GM18907 (cell line): ENCODE data around the gene KRT74.

ENCODE experiments used
- ATAC-seq: cut with Tn5 transposase; IDR thresholded peaks from one replicate; pipeline ENCODE4 v1.9.1; 2021; ENCODE audit warnings: mild to moderate bottlenecking, moderate library complexity; ENCODE audit not compliant: unreplicated experiment

KRT74 gene

GRCh38 chr12:52575948-52576347 is 2.3 kb upstream of the KRT74 start:
- ATAC-seq = no peak

GRCh38 chr12:52575256-52575655 is 1.6 kb upstream of the KRT74 start:
- no peak for ATAC-seq

DNA sequence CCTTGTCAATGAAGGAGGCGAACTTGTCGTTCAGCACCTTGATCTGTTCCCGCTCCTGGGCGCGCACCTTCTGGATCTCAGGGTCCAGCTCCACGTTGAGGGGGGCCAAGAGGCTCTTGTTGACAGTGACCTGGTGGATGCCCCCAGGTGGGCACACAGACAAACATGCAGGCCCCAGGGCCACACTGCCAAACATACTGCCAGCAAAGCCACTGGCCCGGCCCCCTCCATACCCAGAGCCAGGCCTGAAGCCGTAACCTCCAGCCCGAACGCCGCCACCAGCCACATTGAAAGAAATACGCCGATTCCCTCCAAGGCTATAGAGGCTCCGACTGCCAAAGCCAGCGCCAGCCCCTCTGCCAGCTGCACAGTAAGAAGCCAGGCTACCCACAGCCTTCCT is 337 bp downstream of the KRT74 start:
- no peak for ATAC-seq

GRCh38 chr12:52570511-52570910 is 3.1 kb downstream of the KRT74 start:
- no peak for ATAC-seq

DNA sequence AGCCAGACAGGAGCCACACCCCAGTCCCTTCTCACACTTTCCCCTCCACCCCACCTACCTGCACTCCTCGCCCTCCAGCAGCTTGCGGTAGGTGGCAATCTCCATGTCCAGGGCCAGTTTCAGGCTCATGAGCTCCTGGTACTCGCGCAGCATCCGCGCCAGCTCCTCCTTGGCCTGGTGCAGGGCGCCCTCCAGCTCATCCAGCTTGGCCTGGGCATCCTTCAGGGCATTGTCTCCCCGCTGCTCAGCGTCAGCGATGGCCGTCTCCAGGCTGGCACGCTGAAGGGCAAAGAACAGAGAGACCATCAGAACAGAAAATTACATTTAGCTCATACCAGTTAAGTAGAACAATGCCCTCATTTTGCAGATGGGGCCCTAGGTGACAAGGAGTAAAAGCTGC is 5.5 kb downstream of the KRT74 start:
- ATAC-seq = no peak

DNA sequence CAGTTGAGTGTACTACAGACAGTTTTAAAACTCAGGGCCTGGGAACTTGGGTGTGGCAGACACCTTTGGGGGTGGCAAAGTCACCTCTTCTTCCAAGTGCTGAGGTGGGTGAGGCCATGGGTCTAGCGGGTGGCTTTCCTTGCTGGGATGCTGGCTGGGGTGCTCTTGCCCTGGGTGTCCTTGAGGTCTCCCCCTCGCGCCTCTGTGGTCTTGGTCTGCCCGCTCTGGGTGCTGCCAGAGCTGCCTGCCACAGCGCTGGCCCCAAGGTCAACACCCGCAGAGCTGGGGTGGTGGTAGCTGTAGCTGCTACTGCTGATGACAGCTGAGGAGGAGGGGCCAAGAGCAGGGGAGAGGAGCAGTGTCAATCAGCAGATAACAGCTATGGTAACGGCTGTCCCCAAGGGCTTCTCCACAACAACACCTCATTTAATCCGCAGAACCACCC is 6.8 kb downstream of the KRT74 start:
- no peak for ATAC-seq

- ATAC-seq = no peak
These were observed 9.1 kb downstream of the KRT74 start for GRCh38 chr12:52564582-52564981.

GRCh38 chr12:52561880-52562449 is 11.7 kb downstream of the KRT74 start:
- no peak for ATAC-seq

DNA sequence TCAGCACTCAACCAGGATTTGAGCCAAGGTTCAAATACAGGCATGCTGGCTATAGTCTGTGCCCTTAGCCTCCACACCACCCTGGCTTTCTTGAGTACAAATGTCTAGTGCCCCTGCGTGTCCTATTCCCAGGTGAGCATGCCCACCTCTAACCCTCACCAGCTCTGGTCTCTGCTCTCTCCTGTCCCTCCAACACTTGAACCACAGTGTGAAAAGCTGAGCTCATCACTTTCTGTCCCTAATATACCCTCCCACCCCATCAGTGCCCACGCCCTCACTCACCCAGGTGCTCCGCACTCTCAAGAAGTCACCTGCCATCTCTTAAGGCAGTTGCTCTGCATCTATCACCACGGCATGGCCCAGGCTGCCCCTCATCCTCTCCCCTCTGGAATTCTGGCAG is 13.7 kb downstream of the KRT74 start:
- ATAC-seq = no peak

DNA sequence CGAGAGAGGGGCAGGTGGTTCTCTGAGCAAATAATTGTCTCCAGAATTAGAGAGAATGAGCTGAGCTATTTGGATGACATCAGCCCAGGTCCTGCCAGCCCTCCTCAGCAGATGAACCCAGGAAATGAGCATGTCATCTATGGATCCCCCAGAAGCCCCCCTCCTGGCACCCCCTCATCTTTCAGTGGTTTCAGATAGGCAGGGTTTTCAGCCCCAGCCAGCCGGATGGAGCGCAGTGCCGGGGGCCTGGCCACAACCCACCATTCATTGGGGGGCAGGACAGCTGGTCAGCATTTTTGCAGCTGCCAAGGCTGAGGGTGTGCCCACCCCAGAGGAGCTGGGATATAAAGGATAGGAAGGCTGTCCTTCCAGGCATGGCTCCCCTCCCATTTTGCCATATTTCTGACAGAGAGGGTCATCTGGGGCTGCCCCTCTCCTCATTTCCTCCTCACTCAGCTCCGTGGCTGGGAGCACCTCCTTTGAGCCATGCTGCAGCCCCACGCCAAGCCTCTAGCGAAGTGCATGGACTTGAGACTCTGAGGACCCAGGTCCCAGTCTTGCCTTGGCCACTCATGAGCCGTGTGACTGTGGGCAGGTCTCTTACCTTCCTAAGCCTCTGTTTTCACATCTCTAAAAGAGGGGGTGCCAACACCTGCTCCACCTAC is 14.7 kb downstream of the KRT74 start:
- no peak for ATAC-seq

DNA sequence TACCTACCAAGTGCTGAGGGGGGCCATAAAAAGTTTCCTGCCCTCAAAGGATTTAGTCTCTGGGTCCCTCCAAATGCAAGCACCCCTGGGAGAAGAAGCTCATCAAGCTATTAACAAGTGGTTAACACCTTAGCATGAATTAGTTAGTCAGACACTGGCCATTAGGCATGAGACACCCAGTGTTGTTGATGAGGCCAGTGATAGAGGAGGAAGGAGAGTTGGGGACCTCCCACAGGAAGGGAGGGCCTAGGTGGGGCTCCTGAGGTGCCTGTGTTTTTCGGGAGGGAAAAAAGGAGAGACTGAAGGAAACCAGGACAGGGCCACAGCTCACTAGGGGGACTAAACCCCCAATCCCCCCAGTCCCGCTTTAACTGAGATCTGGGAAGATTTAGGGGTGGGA is 16.2 kb downstream of the KRT74 start:
- no peak for ATAC-seq

DNA sequence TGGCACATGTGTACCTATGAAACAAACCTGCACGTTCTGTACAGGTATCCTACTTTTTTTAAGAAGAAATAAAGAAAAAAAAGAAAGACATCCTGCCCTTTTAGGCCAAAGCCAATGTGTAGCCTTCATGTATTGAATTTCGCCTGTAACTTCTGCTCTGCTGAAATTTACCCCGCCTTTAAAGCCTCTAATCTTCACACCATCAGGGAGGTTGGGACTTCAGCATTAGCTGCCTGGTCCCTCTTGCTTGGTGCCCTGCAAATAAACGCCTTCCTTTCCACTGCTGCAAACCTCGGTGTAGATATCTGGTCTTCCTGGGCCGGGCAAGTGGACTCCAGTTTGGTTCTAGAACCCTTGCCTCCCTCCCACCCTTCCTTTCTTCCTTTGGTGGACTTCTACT is 18.1 kb downstream of the KRT74 start:
- ATAC-seq = no peak

GRCh38 chr12:52552681-52553195 is 20.9 kb downstream of the KRT74 start, which contains the start of gene KRT71:
TSS of gene KRT71 (minus strand) at chr12:52553145. CDS start at chr12:52553077, 68 bp downstream.
- no peak for ATAC-seq

- ATAC-seq = no peak
These were observed 21.6 kb downstream of the KRT74 start for GRCh38 chr12:52552055-52552454.

DNA sequence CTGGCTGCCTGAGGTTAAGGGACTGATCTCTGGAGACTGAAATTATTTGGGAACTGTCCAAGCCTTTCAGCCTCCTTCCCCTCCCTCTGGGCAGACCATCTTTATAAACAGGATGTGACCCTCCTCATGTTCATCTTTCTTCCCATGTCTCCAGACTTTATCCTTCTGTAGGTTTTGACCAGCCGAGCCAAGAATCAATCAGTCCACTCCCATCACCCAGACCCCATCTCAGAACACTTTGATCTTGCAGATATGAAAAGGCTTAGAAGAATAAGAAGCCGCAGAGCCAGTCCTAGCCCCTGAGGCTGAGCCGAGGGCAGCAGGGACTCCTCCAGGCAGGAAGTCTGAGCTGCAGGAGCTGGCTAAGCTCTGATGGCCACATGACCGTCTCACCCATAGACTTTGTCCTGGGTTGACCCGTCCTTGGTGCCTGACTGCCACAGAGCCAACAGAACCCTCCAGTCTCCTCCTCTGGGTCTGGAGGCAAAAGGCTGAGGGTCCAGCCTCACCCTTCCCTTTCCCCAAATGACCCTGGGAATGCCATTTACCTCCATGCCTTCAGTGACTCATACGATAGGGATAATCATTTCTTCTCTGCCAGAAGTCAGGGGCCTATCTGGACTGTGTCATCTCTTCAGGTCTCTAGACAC is 22.3 kb downstream of the KRT74 start:
- no peak for ATAC-seq

DNA sequence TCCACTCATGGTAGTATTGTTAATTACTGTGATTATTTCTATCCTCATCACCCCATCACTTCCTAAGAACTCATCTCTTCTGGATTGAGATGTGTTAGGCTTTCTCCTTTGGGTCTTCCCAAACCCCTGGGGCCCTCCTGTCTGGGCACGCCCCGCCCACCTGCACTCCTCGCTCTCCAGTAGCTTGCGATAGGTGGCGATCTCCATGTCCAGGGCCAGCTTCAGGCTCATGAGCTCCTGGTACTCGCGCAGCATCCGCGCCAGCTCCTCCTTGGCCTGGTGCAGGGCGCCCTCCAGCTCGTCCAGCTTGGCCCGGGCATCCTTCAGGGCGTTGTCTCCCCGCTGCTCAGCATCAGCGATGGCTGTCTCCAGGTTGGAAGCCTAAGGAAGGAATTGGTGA is 27.5 kb downstream of the KRT74 start:
- ATAC-seq = no peak

DNA sequence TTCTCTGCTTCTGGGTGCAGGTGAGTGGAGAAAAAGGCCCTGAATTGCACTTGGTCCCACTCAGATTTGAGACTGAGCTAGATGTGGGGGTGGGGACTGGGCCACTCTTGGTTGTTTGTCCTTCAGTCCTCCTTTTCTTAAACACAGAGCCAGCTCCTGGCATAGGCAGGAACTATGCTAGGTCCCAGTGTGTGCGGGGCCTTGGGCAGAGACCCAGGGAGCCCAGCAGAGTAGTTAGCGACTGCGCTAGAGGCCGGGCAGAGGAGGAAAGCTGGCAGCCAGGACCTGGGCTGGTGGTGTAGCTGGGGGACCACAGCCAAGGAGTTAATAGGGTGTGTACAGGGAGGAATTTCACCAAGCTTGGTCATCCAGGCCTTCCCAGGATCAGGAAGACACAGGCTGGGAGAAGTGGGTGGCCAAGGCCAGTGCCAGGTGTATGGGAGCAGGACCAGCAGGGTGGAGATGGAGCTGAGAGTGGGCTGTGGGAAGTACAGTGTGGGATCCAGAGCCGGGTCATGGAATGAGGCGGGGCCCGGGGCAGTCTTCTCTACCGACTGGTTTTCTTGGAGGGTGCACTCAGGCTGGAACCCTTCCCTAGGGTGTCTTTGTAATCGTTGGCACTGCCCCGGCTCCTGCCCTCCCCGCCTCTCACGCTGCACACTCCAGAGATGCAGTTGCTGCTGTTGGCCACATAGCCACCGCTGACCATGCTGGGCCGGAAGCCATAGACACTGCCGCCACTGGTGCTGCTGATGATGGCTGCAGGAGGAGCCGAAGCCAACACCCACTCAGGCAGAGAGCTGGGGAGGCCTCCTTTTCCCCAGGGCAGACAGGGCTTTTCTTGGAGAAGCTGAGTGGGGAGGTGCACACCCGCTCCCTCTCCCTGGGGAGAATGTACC is 29.4 kb downstream of the KRT74 start:
- ATAC-seq = no peak

DNA sequence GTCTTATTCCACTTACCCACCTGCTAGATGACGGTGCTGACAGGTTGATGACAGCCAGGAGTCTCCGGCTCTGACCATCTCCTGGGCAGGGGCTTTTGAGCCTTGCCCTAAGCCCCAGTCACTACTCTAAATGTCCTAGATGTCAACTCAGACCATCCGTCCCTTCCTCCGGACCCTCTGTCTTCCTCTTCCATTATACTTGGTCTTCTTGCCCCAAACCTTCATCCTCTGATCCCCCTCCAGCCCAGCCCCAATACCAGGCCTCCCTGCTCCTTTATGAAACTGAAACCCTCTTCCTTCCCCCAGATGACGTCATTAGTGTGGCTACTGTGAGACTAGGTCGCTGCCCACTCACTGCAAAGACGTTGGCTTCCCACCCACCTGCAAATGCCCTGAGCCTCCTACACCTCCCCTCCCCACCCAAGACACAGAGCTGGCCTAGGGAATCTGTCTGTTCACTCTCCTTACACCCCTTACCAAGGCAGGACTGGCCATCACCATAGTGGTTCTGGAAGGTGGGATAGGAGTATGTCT is 30.8 kb downstream of the KRT74 start:
- no peak for ATAC-seq

DNA sequence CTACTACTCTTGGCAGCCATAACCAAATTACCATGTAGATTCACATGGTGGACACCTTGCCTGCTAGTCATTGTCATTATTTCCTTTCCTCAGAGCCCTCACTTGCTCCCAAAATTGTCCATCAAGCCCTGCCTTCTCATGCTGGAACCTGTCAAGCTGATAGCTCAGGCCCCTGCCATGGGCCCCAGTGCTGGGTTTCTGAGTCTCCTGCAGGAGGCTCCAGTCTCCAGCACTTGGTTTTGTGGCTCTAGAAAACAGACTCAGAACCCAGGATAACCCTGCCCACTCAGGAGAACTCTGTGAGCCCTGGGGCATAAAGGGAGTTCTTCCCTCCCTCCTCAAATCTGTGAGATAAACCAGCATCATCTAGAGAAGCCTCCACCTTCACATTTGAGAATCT is 31.5 kb downstream of the KRT74 start:
- no peak for ATAC-seq

- no peak for ATAC-seq
These were observed 31.9 kb downstream of the KRT74 start for GRCh38 chr12:52541709-52542108.

DNA sequence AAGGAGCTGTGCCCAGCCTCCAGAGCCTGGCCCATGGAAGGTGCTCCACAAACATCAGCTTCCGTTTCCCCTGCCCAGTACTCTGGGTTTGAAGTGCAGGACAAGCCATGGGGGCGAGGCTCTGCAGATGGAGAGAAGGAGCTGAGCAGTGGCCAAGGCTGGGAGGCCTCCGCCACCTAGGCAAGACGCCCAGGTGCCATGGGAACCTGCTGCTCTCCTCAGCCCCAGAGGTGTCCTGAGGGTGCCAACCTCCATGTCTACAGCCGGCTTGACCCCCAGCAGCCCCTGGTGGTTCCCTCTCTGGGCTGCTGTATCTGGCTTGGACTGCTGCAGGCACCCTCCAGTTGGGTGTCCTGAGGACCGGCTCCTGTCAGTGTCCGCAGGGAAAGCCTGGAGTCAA is 33.1 kb downstream of the KRT74 start:
- no peak for ATAC-seq
